Body of pancreas (tissue), 4 donors: Measurements from ENCODE around the gene SAMD13.

Source experiments
- POLR2A ChIP-seq, 3 donors: fragments of 450-650 bp; IDR thresholded peaks; one replicate each; pipeline ENCODE4 v1.6.1; 2016; ENCODE audit warnings: antibody characterized with exemption in 3 of 3, mild to moderate bottlenecking in 2 of 3
- TF ChIP-seq, protein P1 (sequence below), 7 experiments: fragments of 450-650 bp in 4 of 7; fragments of 200-600 bp in 3 of 7; sonication (generic) in 3 of 7; IDR thresholded peaks; one replicate each; pipeline ENCODE4 v1.5.1; 2016 to 2019; ENCODE audit warnings: antibody characterized with exemption in 7 of 7

GRCh38 chr1:84353695-84354094, 52.2 kb downstream of the SAMD13 start:
- TF ChIP-seq, protein P1, sequence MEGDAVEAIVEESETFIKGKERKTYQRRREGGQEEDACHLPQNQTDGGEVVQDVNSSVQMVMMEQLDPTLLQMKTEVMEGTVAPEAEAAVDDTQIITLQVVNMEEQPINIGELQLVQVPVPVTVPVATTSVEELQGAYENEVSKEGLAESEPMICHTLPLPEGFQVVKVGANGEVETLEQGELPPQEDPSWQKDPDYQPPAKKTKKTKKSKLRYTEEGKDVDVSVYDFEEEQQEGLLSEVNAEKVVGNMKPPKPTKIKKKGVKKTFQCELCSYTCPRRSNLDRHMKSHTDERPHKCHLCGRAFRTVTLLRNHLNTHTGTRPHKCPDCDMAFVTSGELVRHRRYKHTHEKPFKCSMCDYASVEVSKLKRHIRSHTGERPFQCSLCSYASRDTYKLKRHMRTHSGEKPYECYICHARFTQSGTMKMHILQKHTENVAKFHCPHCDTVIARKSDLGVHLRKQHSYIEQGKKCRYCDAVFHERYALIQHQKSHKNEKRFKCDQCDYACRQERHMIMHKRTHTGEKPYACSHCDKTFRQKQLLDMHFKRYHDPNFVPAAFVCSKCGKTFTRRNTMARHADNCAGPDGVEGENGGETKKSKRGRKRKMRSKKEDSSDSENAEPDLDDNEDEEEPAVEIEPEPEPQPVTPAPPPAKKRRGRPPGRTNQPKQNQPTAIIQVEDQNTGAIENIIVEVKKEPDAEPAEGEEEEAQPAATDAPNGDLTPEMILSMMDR (IDR thresholded peaks at IDR 0.05) = no peak
- TF ChIP-seq POLR2A (IDR thresholded peaks at IDR 0.05) = no peak
